Forelimb muscle (tissue), 1 donor: ENCODE measurements around the gene RRBP1. TPM values are rescaled to one million over a fixed set of nuclear protein-coding genes. Genes with fewer than 3 reads are reported as not detected.
"Not testable (repeated sequence)": the region's sequence is repeated elsewhere in the genome, so short reads cannot be mapped to it uniquely, and the experiment has no call there.

Experiments
- DNase-seq: peaks from one replicate; pipeline ENCODE4 v3.0.0-alpha.2; 2013; ENCODE audit warnings: low read depth
- polyA plus RNA-seq: library from polyadenylated mRNA; unstranded; fragments of 120-200 nt; gene quantifications from one replicate; pipeline ENCODE4 v1.2.1, GENCODE V29; 2013; ENCODE audit not compliant: insufficient read length

The RRBP1 gene
- polyA plus RNA-seq, 1 donor: 91.5 TPM

- no peak for DNase-seq
Measured at GRCh38 chr20:17664025-17664633, 17.9 kb downstream of the RRBP1 start.

- no peak for DNase-seq
Measured at GRCh38 chr20:17663486-17663885, 18.6 kb downstream of the RRBP1 start.

GRCh38 chr20:17663040-17663399 is 19.0 kb downstream of the RRBP1 start:
- no peak for DNase-seq

- DNase-seq: no peak
Measured at GRCh38 chr20:17662333-17663039, 19.6 kb downstream of the RRBP1 start.

- DNase-seq: no peak
Measured at GRCh38 chr20:17661121-17661744, 20.8 kb downstream of the RRBP1 start.

- no peak for DNase-seq
Measured at GRCh38 chr20:17660667-17661066, 21.4 kb downstream of the RRBP1 start.

GRCh38 chr20:17659801-17660200 is 22.2 kb downstream of the RRBP1 start:
- no peak for DNase-seq

- not testable (repeated sequence) for DNase-seq
Measured at GRCh38 chr20:17659344-17659743, 22.7 kb downstream of the RRBP1 start.

- DNase-seq: no peak
Measured at GRCh38 chr20:17658648-17658993, 23.4 kb downstream of the RRBP1 start.

- DNase-seq: no peak
Measured at GRCh38 chr20:17657898-17658647, 24.0 kb downstream of the RRBP1 start.

- no peak for DNase-seq
Measured at GRCh38 chr20:17657079-17657825, 24.8 kb downstream of the RRBP1 start.

GRCh38 chr20:17655865-17656479 is 26.1 kb downstream of the RRBP1 start:
- no peak for DNase-seq

- DNase-seq: no peak
Measured at GRCh38 chr20:17655286-17655651, 26.8 kb downstream of the RRBP1 start.

GRCh38 chr20:17654649-17655285 is 27.3 kb downstream of the RRBP1 start:
- no peak for DNase-seq

GRCh38 chr20:17653835-17654648 is 28.0 kb downstream of the RRBP1 start:
- DNase-seq: no peak

GRCh38 chr20:17652411-17652810 is 29.6 kb downstream of the RRBP1 start:
- no peak for DNase-seq

GRCh38 chr20:17651760-17652388 is 30.2 kb downstream of the RRBP1 start:
- DNase-seq: no peak

- no peak for DNase-seq
Measured at GRCh38 chr20:17651129-17651759, 30.8 kb downstream of the RRBP1 start.
